Trophoblast cell (in vitro differentiated cells and primary cell): ENCODE results near the gene SLC12A8.

Experiments
- DNase-seq, 2 donors: peaks; one replicate each; pipeline ENCODE4 v3.0.0-alpha.2; 2016
- H2AFZ ChIP-seq: 2 replicates; pipeline ENCODE4 v1.6.1; 2013; ENCODE audit warnings: low read length, moderate library complexity, mild to moderate bottlenecking; ENCODE audit not compliant: insufficient read depth, poor library complexity
- H2AK5ac ChIP-seq: 2 replicates; pipeline ENCODE4 v1.6.1; 2013; ENCODE audit warnings: mild to moderate bottlenecking, low read length
- H2BK120ac ChIP-seq: 2 replicates; pipeline ENCODE4 v1.6.1; 2013; ENCODE audit warnings: low read length, mild to moderate bottlenecking, moderate library complexity; ENCODE audit not compliant: insufficient read depth, poor library complexity
- H2BK12ac ChIP-seq: 2 replicates; pipeline ENCODE4 v1.6.1; 2013; ENCODE audit warnings: mild to moderate bottlenecking, low read length, moderate library complexity
- H2BK5ac ChIP-seq: 2 replicates; pipeline ENCODE4 v1.6.1; 2013; ENCODE audit warnings: low read length, low read depth, moderate library complexity, mild to moderate bottlenecking; ENCODE audit not compliant: poor library complexity
- H3K14ac ChIP-seq: 2 replicates; pipeline ENCODE4 v1.6.1; 2013; ENCODE audit warnings: mild to moderate bottlenecking, low read length
- H3K18ac ChIP-seq: 2 replicates; pipeline ENCODE4 v1.6.1; 2013; ENCODE audit warnings: mild to moderate bottlenecking, low read length
- H3K23ac ChIP-seq: 2 replicates; pipeline ENCODE4 v1.6.1; 2013; ENCODE audit warnings: low read length
- H3K27ac ChIP-seq: 2 replicates; pipeline ENCODE4 v1.5.1; 2013; ENCODE audit warnings: low read depth, mild to moderate bottlenecking, inconsistent platforms, low read length, moderate library complexity
- H3K27me3 ChIP-seq: 2 replicates; pipeline ENCODE4 v1.6.1; 2013; ENCODE audit warnings: inconsistent platforms, mild to moderate bottlenecking, low read length, moderate library complexity; ENCODE audit not compliant: insufficient read depth
- H3K36me3 ChIP-seq, 2 experiments: 1 replicate in 1 of 2; 2 replicates in 1 of 2; pipeline ENCODE4 v1.6.1; 2013; ENCODE audit warnings: low read length in 2 of 2, mild to moderate bottlenecking in 2 of 2, moderate library complexity in 1 of 2; ENCODE audit not compliant: insufficient read depth in 2 of 2, control insufficient read depth in 1 of 2
- H3K4ac ChIP-seq: 2 replicates; pipeline ENCODE4 v1.6.1; 2013; ENCODE audit warnings: low read depth, mild to moderate bottlenecking, low read length, moderate library complexity
- H3K4me1 ChIP-seq, 2 experiments: 1 replicate in 1 of 2; 2 replicates in 1 of 2; pipeline ENCODE4 v1.6.1; 2013; ENCODE audit warnings: low read length in 2 of 2, mild to moderate bottlenecking in 2 of 2, moderate library complexity in 1 of 2; ENCODE audit not compliant: insufficient read depth in 2 of 2, control insufficient read depth in 1 of 2
- H3K4me2 ChIP-seq: 2 replicates; pipeline ENCODE4 v1.6.1; 2013; ENCODE audit warnings: inconsistent platforms, mild to moderate bottlenecking, low read length, moderate library complexity
- H3K4me3 ChIP-seq: 2 replicates; pipeline ENCODE4 v1.5.1; 2013; ENCODE audit warnings: mild to moderate bottlenecking, low read depth, low read length, inconsistent platforms
- H3K79me1 ChIP-seq: one replicate; pipeline ENCODE4 v1.6.1; 2013; ENCODE audit warnings: low read length
- H3K79me2 ChIP-seq: 2 replicates; pipeline ENCODE4 v1.6.1; 2013; ENCODE audit warnings: low read length, mild to moderate bottlenecking; ENCODE audit not compliant: control insufficient read depth, insufficient read depth, poor library complexity
- H3K9ac ChIP-seq: 2 replicates; pipeline ENCODE4 v1.6.1; 2013; ENCODE audit warnings: mild to moderate bottlenecking, low read length
- H3K9me3 ChIP-seq: 2 replicates; pipeline ENCODE4 v1.6.1; 2013; ENCODE audit warnings: low read depth, mild to moderate bottlenecking, control low read depth, inconsistent platforms, low read length; ENCODE audit not compliant: insufficient read depth
- H4K12ac ChIP-seq: 2 replicates; pipeline ENCODE4 v1.6.1; 2013; ENCODE audit warnings: low read depth, mild to moderate bottlenecking, low read length, moderate library complexity
- H4K8ac ChIP-seq: 2 replicates; pipeline ENCODE4 v1.6.1; 2013; ENCODE audit warnings: low read depth, mild to moderate bottlenecking, low read length, moderate library complexity
- H4K91ac ChIP-seq: one replicate; pipeline ENCODE4 v1.6.1; 2013; ENCODE audit warnings: low read depth, mild to moderate bottlenecking, low read length, moderate library complexity
- WGBS: extraction: QIAGEN DNeasy Blood & Tissue Kit; methylation state at CpG from one replicate; pipeline ENCODE4 v1.1.7; 2013; ENCODE audit warnings: missing lambda C conversion rate; ENCODE audit not compliant: insufficient read length, insufficient coverage; ENCODE audit errors: extremely low coverage; 5-methylcytosine and 5-hydroxymethylcytosine counted together

SLC12A8 gene

GRCh38 chr3:125104639-125105038 lies 107.9 kb downstream of the SLC12A8 start:
- Histone ChIP-seq H2BK5ac (no peak overlapping the region), H3K4me3 (no peak overlapping the region), H2BK120ac (no peak overlapping the region), H3K9ac (no peak overlapping the region), H3K36me3 (no peaks in the 10 kb centered on the region), H3K4ac (no peak overlapping the region), H3K4me1 (peaks cover 3 to 4% of the 10 kb centered on the region in 2 experiments), H3K79me1 (no peaks in the 10 kb centered on the region), H4K8ac (no peak overlapping the region), H2AK5ac (no peak overlapping the region), H2BK12ac (no peak overlapping the region), H3K14ac (no peak overlapping the region), H3K27me3 (no peaks in the 10 kb centered on the region), H3K18ac (no peak overlapping the region), H4K12ac (no peak overlapping the region), H3K23ac (no peak overlapping the region), H3K27ac (no peak overlapping the region), H4K91ac (no peak overlapping the region), H2AFZ (no peak overlapping the region), H3K9me3 (no peaks in the 10 kb centered on the region), H3K79me2 (no peaks in the 10 kb centered on the region), H3K4me2 (no peak overlapping the region)
- peak in 1 of 2 donors; percentile 56 for DNase-seq
- no CpG with 5 or more reads among the region's 1 CpG for WGBS

DNA sequence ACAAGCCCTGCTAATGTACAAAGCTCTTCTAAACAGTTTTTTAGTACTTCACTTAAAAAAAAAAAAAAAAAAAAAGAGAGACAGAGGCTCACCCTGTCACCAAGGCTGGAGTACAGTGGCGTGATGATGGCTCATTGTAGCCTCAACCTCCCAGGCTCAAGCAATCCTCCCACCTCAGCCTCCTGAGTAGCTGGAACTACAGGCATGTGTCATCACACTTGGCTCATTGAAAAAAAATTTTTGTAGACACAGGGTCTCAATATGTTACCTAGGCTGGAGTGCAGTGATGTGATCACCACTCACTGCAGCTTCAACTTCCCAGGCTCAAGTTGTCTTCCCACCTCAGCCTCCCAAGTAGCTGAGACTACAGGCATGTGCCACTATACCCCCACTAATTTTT lies 109.1 kb downstream of the SLC12A8 start:
- H3K4ac ChIP-seq, result no peak overlapping the region
- no peak overlapping the region for H2AK5ac ChIP-seq
- no peak overlapping the region for H2AFZ ChIP-seq
- no peak overlapping the region for H4K12ac ChIP-seq
- no peak overlapping the region for H3K18ac ChIP-seq
- no peak overlapping the region for H3K14ac ChIP-seq
- no peak overlapping the region for H3K4me2 ChIP-seq
- no peak overlapping the region for H2BK5ac ChIP-seq
- no peak overlapping the region for H4K91ac ChIP-seq
- no peaks in the 10 kb centered on the region for H3K79me1 ChIP-seq
- no peak overlapping the region for H2BK120ac ChIP-seq
- H3K27ac ChIP-seq, result no peak overlapping the region
- H4K8ac ChIP-seq, result no peak overlapping the region
- H3K9ac ChIP-seq, result no peak overlapping the region
- H3K23ac ChIP-seq, result no peak overlapping the region
- no peaks in the 10 kb centered on the region for H3K36me3 ChIP-seq
- H2BK12ac ChIP-seq, result no peak overlapping the region
- H3K27me3 ChIP-seq, result no peaks in the 10 kb centered on the region
- no peaks in the 10 kb centered on the region for H3K9me3 ChIP-seq
- DNase-seq, result peak; percentile 50 to 69
- no peak overlapping the region for H3K4me3 ChIP-seq
- H3K4me1 ChIP-seq, result no peaks in the 10 kb centered on the region
- no peaks in the 10 kb centered on the region for H3K79me2 ChIP-seq
- no CpG with 5 or more reads among the region's 1 CpG for WGBS

DNA sequence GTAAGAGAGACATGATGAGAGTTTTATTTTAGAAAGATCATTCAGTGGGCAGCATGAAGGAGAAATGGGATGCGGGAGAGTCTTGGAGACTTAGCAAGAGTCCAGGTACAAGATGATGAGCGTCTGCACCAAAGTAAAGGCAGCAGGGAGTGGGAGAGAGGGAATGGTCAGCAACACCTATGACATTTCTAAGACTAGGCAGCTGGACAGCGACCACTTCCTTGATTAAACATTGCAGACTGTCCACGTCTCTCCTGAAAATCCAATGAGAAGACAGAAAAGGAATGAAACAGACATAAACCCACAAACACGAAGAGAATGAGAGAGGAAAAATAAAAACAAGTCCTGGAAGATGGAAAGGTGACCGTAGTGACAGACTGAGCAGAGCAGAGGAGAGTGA lies 110.1 kb downstream of the SLC12A8 start:
- Histone ChIP-seq H3K14ac (no peak overlapping the region), H3K36me3 (no peaks in the 10 kb centered on the region)

GRCh38 chr3:125098611-125099291 lies 113.8 kb downstream of the SLC12A8 start:
- Histone ChIP-seq H3K23ac (no peak overlapping the region), H3K79me2 (no peaks in the 10 kb centered on the region), H3K27ac (no peak overlapping the region), H2BK120ac (no peak overlapping the region), H3K4me2 (no peak overlapping the region), H2AFZ (no peak overlapping the region), H3K9ac (no peak overlapping the region), H3K79me1 (no peaks in the 10 kb centered on the region), H3K9me3 (no peaks in the 10 kb centered on the region), H3K4me1 (no peaks in the 10 kb centered on the region), H3K14ac (no peak overlapping the region), H3K18ac (no peak overlapping the region), H4K91ac (no peak overlapping the region), H4K8ac (no peak overlapping the region), H2BK12ac (no peak overlapping the region), H2AK5ac (no peak overlapping the region), H2BK5ac (no peak overlapping the region), H4K12ac (no peak overlapping the region), H3K4me3 (no peak overlapping the region), H3K4ac (no peak overlapping the region), H3K36me3 (no peaks in the 10 kb centered on the region), H3K27me3 (no peaks in the 10 kb centered on the region)
- no CpG with 5 or more reads among the region's 4 CpGs for WGBS
- no peak for DNase-seq

More for the DNA sequence above, 110.1 kb downstream of the SLC12A8 start:
- Histone ChIP-seq H2BK120ac (no peak overlapping the region), H3K79me1 (no peaks in the 10 kb centered on the region), H2AFZ (no peak overlapping the region), H3K4me2 (no peak overlapping the region), H3K4ac (no peak overlapping the region), H3K27ac (no peak overlapping the region), H3K79me2 (no peaks in the 10 kb centered on the region), H4K12ac (no peak overlapping the region), H3K4me1 (no peaks in the 10 kb centered on the region), H2AK5ac (no peak overlapping the region), H3K4me3 (no peak overlapping the region), H3K9me3 (no peaks in the 10 kb centered on the region), H2BK5ac (no peak overlapping the region), H3K23ac (no peak overlapping the region), H4K8ac (no peak overlapping the region), H3K9ac (no peak overlapping the region), H3K27me3 (no peaks in the 10 kb centered on the region), H4K91ac (no peak overlapping the region), H3K18ac (no peak overlapping the region), H2BK12ac (no peak overlapping the region)
- no CpG with 5 or more reads among the region's 6 CpGs for WGBS
- no peak for DNase-seq
